ENCODE data around the gene CDK5. TPM values are rescaled to one million over a fixed set of nuclear protein-coding genes. Genes with fewer than 3 reads are reported as not detected.

The CDK5 gene
- total and polyA plus RNA-seq, 2 of the 13 experiments (the other 11 are each of a cell fraction or from before 2014, with no cell fraction given), result 16.4 to 21.3 TPM

DNA sequence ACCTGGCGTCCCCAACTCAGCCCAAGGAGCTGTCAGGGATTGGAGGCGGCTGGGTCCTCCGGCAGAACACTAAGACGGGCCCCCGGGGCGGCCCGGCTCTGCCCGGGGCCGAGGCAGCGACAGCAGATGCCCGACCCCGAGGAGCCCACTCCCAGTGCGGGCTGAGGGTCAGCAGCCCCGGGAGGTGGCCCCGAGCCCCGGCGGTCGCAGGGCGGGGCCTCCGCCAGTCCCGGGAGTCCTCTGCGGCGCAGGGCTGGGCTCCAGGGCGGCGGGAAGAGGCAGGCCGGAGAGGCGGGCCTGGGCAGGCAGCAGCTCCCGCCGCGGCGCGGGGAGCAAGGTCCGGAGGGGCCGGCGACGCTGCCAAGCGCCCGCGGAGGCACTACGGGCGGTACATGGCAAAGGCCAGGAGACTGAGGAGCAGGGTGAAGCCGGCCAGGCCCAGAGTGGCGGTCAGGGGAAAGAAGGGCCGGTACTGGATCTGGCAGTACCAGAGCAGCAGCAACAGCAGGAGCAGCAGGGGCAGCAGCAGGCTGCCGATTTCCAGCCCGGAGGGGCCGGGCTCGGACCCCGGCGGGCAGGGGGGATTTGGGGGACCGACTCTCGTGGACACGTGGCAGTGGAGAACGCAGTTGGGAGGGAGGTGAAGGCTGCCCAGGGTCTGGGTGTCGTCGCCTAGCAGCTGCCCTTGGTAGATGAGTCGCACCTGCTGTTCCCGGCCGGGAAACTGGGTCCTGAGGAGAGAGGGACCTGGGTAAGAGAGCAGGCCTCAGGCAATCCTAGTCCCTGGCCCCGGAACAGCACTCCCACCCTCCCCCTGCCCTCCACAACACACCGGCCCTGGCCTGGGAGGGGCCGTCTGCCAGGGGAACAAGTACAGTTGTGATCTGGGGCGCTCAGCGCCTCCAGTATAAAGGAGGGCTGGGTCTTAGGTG lies 23.7 kb upstream of the CDK5 start (continued):
- TF ChIP-seq, protein P1, sequence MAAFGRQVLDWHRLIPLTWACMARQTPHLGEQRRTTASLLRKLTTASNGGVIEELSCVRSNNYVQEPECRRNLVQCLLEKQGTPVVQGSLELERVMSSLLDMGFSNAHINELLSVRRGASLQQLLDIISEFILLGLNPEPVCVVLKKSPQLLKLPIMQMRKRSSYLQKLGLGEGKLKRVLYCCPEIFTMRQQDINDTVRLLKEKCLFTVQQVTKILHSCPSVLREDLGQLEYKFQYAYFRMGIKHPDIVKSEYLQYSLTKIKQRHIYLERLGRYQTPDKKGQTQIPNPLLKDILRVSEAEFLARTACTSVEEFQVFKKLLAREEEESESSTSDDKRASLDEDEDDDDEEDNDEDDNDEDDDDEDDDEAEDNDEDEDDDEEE (CRISPR knock-in tag; IDR thresholded peaks at IDR 0.05), result 0 out of 2 replicates have a peak, but pooled peaks have one; percentile 49
- TF ChIP-seq ZNF564 (CRISPR knock-in tag; IDR thresholded peaks at IDR 0.05), result no peak
- 0 out of 2 replicates have a peak, but pooled peaks have one; percentile 36 for TF ChIP-seq KDM5A (IDR thresholded peaks at IDR 0.05; ENCODE audit: borderline replicate concordance, low read length)
- TF ChIP-seq, protein P2, sequence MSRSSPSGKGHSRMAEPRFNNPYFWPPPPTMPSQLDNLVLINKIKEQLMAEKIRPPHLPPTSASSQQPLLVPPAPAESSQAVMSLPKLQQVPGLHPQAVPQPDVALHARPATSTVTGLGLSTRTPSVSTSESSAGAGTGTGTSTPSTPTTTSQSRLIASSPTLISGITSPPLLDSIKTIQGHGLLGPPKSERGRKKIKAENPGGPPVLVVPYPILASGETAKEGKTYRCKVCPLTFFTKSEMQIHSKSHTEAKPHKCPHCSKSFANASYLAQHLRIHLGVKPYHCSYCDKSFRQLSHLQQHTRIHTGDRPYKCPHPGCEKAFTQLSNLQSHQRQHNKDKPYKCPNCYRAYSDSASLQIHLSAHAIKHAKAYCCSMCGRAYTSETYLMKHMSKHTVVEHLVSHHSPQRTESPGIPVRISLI (CRISPR knock-in tag; IDR thresholded peaks at IDR 0.05; ENCODE audit: borderline replicate concordance), result no peak
- no peak for TF ChIP-seq MBD4 (IDR thresholded peaks at IDR 0.05; ENCODE audit: borderline replicate concordance, low read length)
- TF ChIP-seq SOX6 (IDR thresholded peaks at IDR 0.05), result no peak
- TF ChIP-seq SOX6 (CRISPR knock-in tag; IDR thresholded peaks at IDR 0.05), result no peak
- TF ChIP-seq NFE2L1 (CRISPR knock-in tag; IDR thresholded peaks at IDR 0.05; ENCODE audit: borderline replicate concordance), result no peak
- TF ChIP-seq ZNF570 (CRISPR knock-in tag; IDR thresholded peaks at IDR 0.05; ENCODE audit: borderline replicate concordance), result no peak
- no peak for TF ChIP-seq NKX3-1 (CRISPR knock-in tag; IDR thresholded peaks at IDR 0.05)
- TF ChIP-seq ZMYM4 (CRISPR knock-in tag; IDR thresholded peaks at IDR 0.05), result no peak
- no peak for TF ChIP-seq HOXA7 (CRISPR knock-in tag; IDR thresholded peaks at IDR 0.05)
- TF ChIP-seq ZNF749 (CRISPR knock-in tag; IDR thresholded peaks at IDR 0.05; ENCODE audit: borderline replicate concordance), result no peak
- TF ChIP-seq, protein P3, sequence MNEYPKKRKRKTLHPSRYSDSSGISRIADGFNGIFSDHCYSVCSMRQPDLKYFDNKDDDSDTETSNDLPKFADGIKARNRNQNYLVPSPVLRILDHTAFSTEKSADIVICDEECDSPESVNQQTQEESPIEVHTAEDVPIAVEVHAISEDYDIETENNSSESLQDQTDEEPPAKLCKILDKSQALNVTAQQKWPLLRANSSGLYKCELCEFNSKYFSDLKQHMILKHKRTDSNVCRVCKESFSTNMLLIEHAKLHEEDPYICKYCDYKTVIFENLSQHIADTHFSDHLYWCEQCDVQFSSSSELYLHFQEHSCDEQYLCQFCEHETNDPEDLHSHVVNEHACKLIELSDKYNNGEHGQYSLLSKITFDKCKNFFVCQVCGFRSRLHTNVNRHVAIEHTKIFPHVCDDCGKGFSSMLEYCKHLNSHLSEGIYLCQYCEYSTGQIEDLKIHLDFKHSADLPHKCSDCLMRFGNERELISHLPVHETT (CRISPR knock-in tag; conservative IDR thresholded peaks at IDR 0.05), result no peak
- no peak for TF ChIP-seq NCOR1 (IDR thresholded peaks at IDR 0.05; ENCODE audit: borderline replicate concordance, low read length)
- TF ChIP-seq ZBTB20 (CRISPR knock-in tag; IDR thresholded peaks at IDR 0.05; ENCODE audit: borderline replicate concordance, low read depth), result no peak
- no peak for TF ChIP-seq ZNF335 (CRISPR knock-in tag; IDR thresholded peaks at IDR 0.05)
- TF ChIP-seq FOXK1 (CRISPR knock-in tag; IDR thresholded peaks at IDR 0.05; ENCODE audit: borderline replicate concordance, low read depth), result no peak
- TF ChIP-seq ZNF746 (CRISPR knock-in tag; IDR thresholded peaks at IDR 0.05), result no peak
- no peak for TF ChIP-seq ZNF558 (CRISPR knock-in tag; IDR thresholded peaks at IDR 0.05; ENCODE audit: borderline replicate concordance)
- TF ChIP-seq KLF6 (CRISPR knock-in tag; IDR thresholded peaks at IDR 0.05), result 0 out of 2 replicates have a peak, but pooled peaks have one; percentile 1
- 0 out of 2 replicates have a peak, but pooled peaks have one; percentile 5 for TF ChIP-seq KLF12 (CRISPR knock-in tag; IDR thresholded peaks at IDR 0.05; ENCODE audit: borderline replicate concordance)
- no peak for TF ChIP-seq BHLHE40 (IDR thresholded peaks at IDR 0.05; ENCODE audit: low read length)
- TF ChIP-seq CBFB (CRISPR knock-in tag; IDR thresholded peaks at IDR 0.05), result no peak
- TF ChIP-seq ZNF3 (CRISPR knock-in tag; IDR thresholded peaks at IDR 0.05), result no peak
- TF ChIP-seq TSC22D2 (CRISPR knock-in tag; IDR thresholded peaks at IDR 0.05; ENCODE audit: borderline replicate concordance), result no peak
- no peak for TF ChIP-seq ASH2L (IDR thresholded peaks at IDR 0.05; ENCODE audit: insufficient read length, low read depth, low read length)

Data from HepG2 (cell line).